ENCODE measurements around the gene APBA1.

The APBA1 gene

DNA sequence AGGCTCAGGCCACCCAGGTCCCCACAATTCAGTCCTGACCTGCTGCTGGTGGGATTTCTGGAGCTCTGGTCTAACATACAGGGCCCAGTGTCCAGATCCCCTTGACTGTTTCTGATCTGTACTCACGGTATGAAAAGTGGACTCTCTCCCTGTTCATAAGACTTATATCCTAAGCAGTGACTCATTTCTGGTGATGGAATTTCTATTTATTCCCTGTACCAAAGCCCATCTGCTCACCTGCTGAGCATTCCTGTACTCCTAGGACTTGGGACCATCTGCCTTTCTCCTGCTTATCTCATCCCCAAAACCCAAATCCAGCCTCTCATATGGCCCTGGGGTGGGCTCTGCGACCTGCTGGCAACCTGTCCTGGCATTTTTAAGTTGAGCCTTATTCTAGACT, 86.6 kb downstream of the APBA1 start:
- Histone ChIP-seq H3K27me3 (ENCODE audit: insufficient read depth, poor library complexity, severe bottlenecking) (no peaks in the 10 kb centered on the region), H3K4me3 (replicated peaks; ENCODE audit: insufficient read depth, low read length) (no peak overlapping the region), H3K27ac (replicated peaks) (no peak overlapping the region)
- no peak for TF ChIP-seq SPI1 (IDR thresholded peaks at IDR 0.05; ENCODE audit: borderline replicate concordance, low read depth)
- TF ChIP-seq GABPA (IDR thresholded peaks at IDR 0.05; ENCODE audit: low read depth), result no peak
- no peak for TF ChIP-seq POLR2AphosphoS5 (IDR thresholded peaks at IDR 0.05; ENCODE audit: low read depth)
- TF ChIP-seq, protein P1, sequence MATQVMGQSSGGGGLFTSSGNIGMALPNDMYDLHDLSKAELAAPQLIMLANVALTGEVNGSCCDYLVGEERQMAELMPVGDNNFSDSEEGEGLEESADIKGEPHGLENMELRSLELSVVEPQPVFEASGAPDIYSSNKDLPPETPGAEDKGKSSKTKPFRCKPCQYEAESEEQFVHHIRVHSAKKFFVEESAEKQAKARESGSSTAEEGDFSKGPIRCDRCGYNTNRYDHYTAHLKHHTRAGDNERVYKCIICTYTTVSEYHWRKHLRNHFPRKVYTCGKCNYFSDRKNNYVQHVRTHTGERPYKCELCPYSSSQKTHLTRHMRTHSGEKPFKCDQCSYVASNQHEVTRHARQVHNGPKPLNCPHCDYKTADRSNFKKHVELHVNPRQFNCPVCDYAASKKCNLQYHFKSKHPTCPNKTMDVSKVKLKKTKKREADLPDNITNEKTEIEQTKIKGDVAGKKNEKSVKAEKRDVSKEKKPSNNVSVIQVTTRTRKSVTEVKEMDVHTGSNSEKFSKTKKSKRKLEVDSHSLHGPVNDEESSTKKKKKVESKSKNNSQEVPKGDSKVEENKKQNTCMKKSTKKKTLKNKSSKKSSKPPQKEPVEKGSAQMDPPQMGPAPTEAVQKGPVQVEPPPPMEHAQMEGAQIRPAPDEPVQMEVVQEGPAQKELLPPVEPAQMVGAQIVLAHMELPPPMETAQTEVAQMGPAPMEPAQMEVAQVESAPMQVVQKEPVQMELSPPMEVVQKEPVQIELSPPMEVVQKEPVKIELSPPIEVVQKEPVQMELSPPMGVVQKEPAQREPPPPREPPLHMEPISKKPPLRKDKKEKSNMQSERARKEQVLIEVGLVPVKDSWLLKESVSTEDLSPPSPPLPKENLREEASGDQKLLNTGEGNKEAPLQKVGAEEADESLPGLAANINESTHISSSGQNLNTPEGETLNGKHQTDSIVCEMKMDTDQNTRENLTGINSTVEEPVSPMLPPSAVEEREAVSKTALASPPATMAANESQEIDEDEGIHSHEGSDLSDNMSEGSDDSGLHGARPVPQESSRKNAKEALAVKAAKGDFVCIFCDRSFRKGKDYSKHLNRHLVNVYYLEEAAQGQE (IDR thresholded peaks at IDR 0.05; ENCODE audit: insufficient replicate concordance, low read depth), result no peak
- TF ChIP-seq, protein P2, sequence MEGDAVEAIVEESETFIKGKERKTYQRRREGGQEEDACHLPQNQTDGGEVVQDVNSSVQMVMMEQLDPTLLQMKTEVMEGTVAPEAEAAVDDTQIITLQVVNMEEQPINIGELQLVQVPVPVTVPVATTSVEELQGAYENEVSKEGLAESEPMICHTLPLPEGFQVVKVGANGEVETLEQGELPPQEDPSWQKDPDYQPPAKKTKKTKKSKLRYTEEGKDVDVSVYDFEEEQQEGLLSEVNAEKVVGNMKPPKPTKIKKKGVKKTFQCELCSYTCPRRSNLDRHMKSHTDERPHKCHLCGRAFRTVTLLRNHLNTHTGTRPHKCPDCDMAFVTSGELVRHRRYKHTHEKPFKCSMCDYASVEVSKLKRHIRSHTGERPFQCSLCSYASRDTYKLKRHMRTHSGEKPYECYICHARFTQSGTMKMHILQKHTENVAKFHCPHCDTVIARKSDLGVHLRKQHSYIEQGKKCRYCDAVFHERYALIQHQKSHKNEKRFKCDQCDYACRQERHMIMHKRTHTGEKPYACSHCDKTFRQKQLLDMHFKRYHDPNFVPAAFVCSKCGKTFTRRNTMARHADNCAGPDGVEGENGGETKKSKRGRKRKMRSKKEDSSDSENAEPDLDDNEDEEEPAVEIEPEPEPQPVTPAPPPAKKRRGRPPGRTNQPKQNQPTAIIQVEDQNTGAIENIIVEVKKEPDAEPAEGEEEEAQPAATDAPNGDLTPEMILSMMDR (IDR thresholded peaks at IDR 0.05; ENCODE audit: insufficient read depth, low read length), result no peak
- DNase-seq (ENCODE audit: low read depth in 1 of 2, low spot score in 1 of 2), result no peak

DNA sequence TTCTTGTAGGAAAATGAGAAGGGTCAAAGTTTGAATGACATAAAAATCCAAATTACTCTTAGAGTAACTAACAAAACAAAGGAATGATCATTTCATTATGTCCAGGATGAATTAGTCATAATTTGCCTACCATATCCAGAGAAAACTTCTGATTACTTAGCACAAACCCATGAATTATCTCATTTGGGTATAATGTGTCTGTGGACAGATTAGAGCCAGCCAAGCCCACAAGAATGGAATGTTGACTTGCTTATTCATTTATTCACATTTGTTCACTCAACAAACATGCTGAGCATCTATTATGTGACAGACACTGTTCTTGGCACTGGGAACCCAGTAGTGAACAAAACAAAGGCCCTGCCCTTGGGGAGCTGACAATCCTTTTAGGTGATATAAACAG, 87.4 kb downstream of the APBA1 start:
- Histone ChIP-seq H3K27me3 (ENCODE audit: insufficient read depth, poor library complexity, severe bottlenecking) (no peaks in the 10 kb centered on the region), H3K4me3 (replicated peaks; ENCODE audit: insufficient read depth, low read length) (no peak overlapping the region), H3K27ac (replicated peaks) (no peak overlapping the region)
- TF ChIP-seq GABPA (IDR thresholded peaks at IDR 0.05; ENCODE audit: low read depth), result no peak
- TF ChIP-seq POLR2AphosphoS5 (IDR thresholded peaks at IDR 0.05; ENCODE audit: low read depth), result no peak
- TF ChIP-seq, protein P1 (IDR thresholded peaks at IDR 0.05; ENCODE audit: insufficient replicate concordance, low read depth), result no peak
- TF ChIP-seq, protein P2 (IDR thresholded peaks at IDR 0.05; ENCODE audit: insufficient read depth, low read length), result no peak
- TF ChIP-seq SPI1 (IDR thresholded peaks at IDR 0.05; ENCODE audit: borderline replicate concordance, low read depth), result no peak
- no peak for DNase-seq (ENCODE audit: low read depth in 1 of 2, low spot score in 1 of 2)

DNA sequence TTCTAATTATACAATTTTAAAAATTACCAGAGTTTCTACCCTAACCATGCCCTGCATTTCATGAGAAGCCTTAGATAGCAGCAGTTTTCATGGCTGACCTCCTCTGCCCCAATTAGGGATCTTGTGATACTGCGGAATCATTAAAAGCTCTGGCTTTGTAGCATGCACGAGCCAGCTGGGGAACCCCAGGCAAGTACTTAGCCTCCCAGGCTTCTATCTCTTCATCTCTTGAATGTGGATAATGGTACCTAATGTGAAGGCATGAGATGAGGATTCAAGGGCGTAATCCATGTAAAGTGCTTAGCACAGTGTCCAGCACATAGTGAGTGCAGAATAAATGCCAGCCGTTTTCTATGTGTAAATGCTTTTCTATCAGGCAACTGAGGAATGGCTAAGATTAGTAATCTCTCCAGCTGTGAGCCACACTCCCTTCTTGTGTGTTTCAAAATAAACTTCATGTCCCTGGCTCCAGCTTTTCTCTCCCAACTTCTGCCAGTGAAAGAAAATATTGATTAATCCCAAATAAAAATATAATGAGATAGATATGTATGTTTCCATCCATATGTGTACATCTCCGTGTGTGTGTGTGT, 88.4 kb downstream of the APBA1 start:
- Histone ChIP-seq H3K27me3 (ENCODE audit: insufficient read depth, poor library complexity, severe bottlenecking) (no peaks in the 10 kb centered on the region), H3K27ac (replicated peaks) (no peak overlapping the region), H3K4me3 (replicated peaks; ENCODE audit: insufficient read depth, low read length) (no peak overlapping the region)
- TF ChIP-seq, protein P2 (IDR thresholded peaks at IDR 0.05; ENCODE audit: insufficient read depth, low read length), result no peak
- no peak for TF ChIP-seq POLR2AphosphoS5 (IDR thresholded peaks at IDR 0.05; ENCODE audit: low read depth)
- TF ChIP-seq, protein P1 (IDR thresholded peaks at IDR 0.05; ENCODE audit: insufficient replicate concordance, low read depth), result no peak
- TF ChIP-seq SPI1 (IDR thresholded peaks at IDR 0.05; ENCODE audit: borderline replicate concordance, low read depth), result no peak
- TF ChIP-seq GABPA (IDR thresholded peaks at IDR 0.05; ENCODE audit: low read depth), result no peak
- DNase-seq (ENCODE audit: low read depth in 1 of 2, low spot score in 1 of 2), result no peak
